ENCODE data around the gene NCK1. TPM values are rescaled to one million over a fixed set of nuclear protein-coding genes. Genes with fewer than 3 reads are reported as not detected.

Gene NCK1
- total RNA-seq, 2 experiments from 2014 or later, result 37.2 to 42.2 TPM

- H3K4me3 Mint-ChIP-seq, result no peak overlapping the region
- no peaks in the 10 kb centered on the region for H3K27me3 Mint-ChIP-seq
- peaks cover 1% of the 10 kb centered on the region for H3K9me3 Mint-ChIP-seq
- no peak for ATAC-seq (ENCODE audit: low read depth)
- H3K27ac Mint-ChIP-seq, result no peak overlapping the region
- peaks cover 6% of the 10 kb centered on the region for H3K4me1 Mint-ChIP-seq
- POLR2A ChIA-PET, result no interaction called here
- peaks cover 53% of the 10 kb centered on the region for H3K36me3 Mint-ChIP-seq
- no peak for DNase-seq
Observed at GRCh38 chr3:136931606-136932005, 69.6 kb downstream of the NCK1 start.

- H3K27ac Mint-ChIP-seq, result no peak overlapping the region
- H3K9me3 Mint-ChIP-seq, result peaks cover 5% of the 10 kb centered on the region
- ATAC-seq (ENCODE audit: low read depth) (no peak), DNase-seq (no peak)
- POLR2A ChIA-PET, result no interaction called here
- H3K4me1 Mint-ChIP-seq, result peaks cover 6% of the 10 kb centered on the region
- no peaks in the 10 kb centered on the region for H3K27me3 Mint-ChIP-seq
- no peak overlapping the region for H3K4me3 Mint-ChIP-seq
- H3K36me3 Mint-ChIP-seq, result peaks cover 56% of the 10 kb centered on the region
Observed at GRCh38 chr3:136932523-136932922, 70.5 kb downstream of the NCK1 start.

GRCh38 chr3:136932978-136933772 lies 71.2 kb downstream of the NCK1 start:
- Mint-ChIP-seq H3K27ac (no peak overlapping the region), H3K4me3 (no peak overlapping the region), H3K27me3 (no peaks in the 10 kb centered on the region), H3K36me3 (peaks cover 55% of the 10 kb centered on the region), H3K4me1 (peaks cover 6% of the 10 kb centered on the region), H3K9me3 (peaks cover 5% of the 10 kb centered on the region)
- POLR2A ChIA-PET, result no interaction called here
- ATAC-seq (ENCODE audit: low read depth) (no peak), DNase-seq (no peak)

- H3K9me3 Mint-ChIP-seq, result peaks cover 5% of the 10 kb centered on the region
- no peak overlapping the region for H3K27ac Mint-ChIP-seq
- peaks cover 10% of the 10 kb centered on the region for H3K4me1 Mint-ChIP-seq
- no peak for ATAC-seq (ENCODE audit: low read depth)
- no peak for DNase-seq
- POLR2A ChIA-PET, result no interaction called here
- no peaks in the 10 kb centered on the region for H3K27me3 Mint-ChIP-seq
- no peak overlapping the region for H3K4me3 Mint-ChIP-seq
- peaks cover 37% of the 10 kb centered on the region for H3K36me3 Mint-ChIP-seq
Observed at GRCh38 chr3:136937175-136937574, 75.2 kb downstream of the NCK1 start.

GRCh38 chr3:136937851-136938250 lies 75.8 kb downstream of the NCK1 start:
- H3K36me3 Mint-ChIP-seq, result peaks cover 41% of the 10 kb centered on the region
- H3K27ac Mint-ChIP-seq, result no peak overlapping the region
- POLR2A ChIA-PET, result no interaction called here
- DNase-seq (no peak), ATAC-seq (ENCODE audit: low read depth) (no peak)
- no peak overlapping the region for H3K4me3 Mint-ChIP-seq
- peaks cover 5% of the 10 kb centered on the region for H3K9me3 Mint-ChIP-seq
- peaks cover 11% of the 10 kb centered on the region for H3K4me1 Mint-ChIP-seq
- no peaks in the 10 kb centered on the region for H3K27me3 Mint-ChIP-seq

- H3K27me3 Mint-ChIP-seq, result no peaks in the 10 kb centered on the region
- no peak for DNase-seq
- peaks cover 15% of the 10 kb centered on the region for H3K4me1 Mint-ChIP-seq
- H3K4me3 Mint-ChIP-seq, result no peak overlapping the region
- no peak for ATAC-seq (ENCODE audit: low read depth)
- POLR2A ChIA-PET, result no interaction called here
- H3K9me3 Mint-ChIP-seq, result peaks cover 5% of the 10 kb centered on the region
- peaks cover 44% of the 10 kb centered on the region for H3K36me3 Mint-ChIP-seq
- no peak overlapping the region for H3K27ac Mint-ChIP-seq
Observed at GRCh38 chr3:136938334-136938733, 76.3 kb downstream of the NCK1 start.

GRCh38 chr3:136939489-136939888 lies 77.5 kb downstream of the NCK1 start:
- H3K4me3 Mint-ChIP-seq, result no peak overlapping the region
- H3K27me3 Mint-ChIP-seq, result no peaks in the 10 kb centered on the region
- H3K9me3 Mint-ChIP-seq, result peaks cover 5% of the 10 kb centered on the region
- POLR2A ChIA-PET, result no interaction called here
- H3K36me3 Mint-ChIP-seq, result peaks cover 37% of the 10 kb centered on the region
- ATAC-seq (ENCODE audit: low read depth) (no peak), DNase-seq (no peak)
- peaks cover 18% of the 10 kb centered on the region for H3K4me1 Mint-ChIP-seq
- H3K27ac Mint-ChIP-seq, result no peak overlapping the region

- H3K27me3 Mint-ChIP-seq, result no peaks in the 10 kb centered on the region
- H3K36me3 Mint-ChIP-seq, result peaks cover 27% of the 10 kb centered on the region
- POLR2A ChIA-PET, result no interaction called here
- no peak overlapping the region for H3K27ac Mint-ChIP-seq
- no peaks in the 10 kb centered on the region for H3K9me3 Mint-ChIP-seq
- DNase-seq (no peak), ATAC-seq (ENCODE audit: low read depth) (no peak)
- peaks cover 19% of the 10 kb centered on the region for H3K4me1 Mint-ChIP-seq
- H3K4me3 Mint-ChIP-seq, result no peak overlapping the region
Observed at GRCh38 chr3:136942803-136943202, 80.8 kb downstream of the NCK1 start.

- Mint-ChIP-seq H3K4me1 (peaks cover 19% of the 10 kb centered on the region), H3K9me3 (no peaks in the 10 kb centered on the region), H3K27ac (no peak overlapping the region), H3K27me3 (no peaks in the 10 kb centered on the region), H3K4me3 (no peak overlapping the region), H3K36me3 (peaks cover 24% of the 10 kb centered on the region)
- POLR2A ChIA-PET, result no interaction called here
- ATAC-seq (ENCODE audit: low read depth) (no peak), DNase-seq (no peak)
Observed at GRCh38 chr3:136943436-136943835, 81.4 kb downstream of the NCK1 start.

GRCh38 chr3:136946978-136947377 lies 85.0 kb downstream of the NCK1 start:
- Mint-ChIP-seq H3K9me3 (no peaks in the 10 kb centered on the region), H3K36me3 (peaks cover 27% of the 10 kb centered on the region), H3K4me3 (no peak overlapping the region), H3K27me3 (no peaks in the 10 kb centered on the region), H3K27ac (no peak overlapping the region), H3K4me1 (peaks cover 12% of the 10 kb centered on the region)
- ATAC-seq (ENCODE audit: low read depth), result no peak
- DNase-seq, result no peak
- POLR2A ChIA-PET, result no interaction called here

GRCh38 chr3:136947477-136947876 lies 85.5 kb downstream of the NCK1 start:
- ATAC-seq (ENCODE audit: low read depth), result no peak
- Mint-ChIP-seq H3K36me3 (peaks cover 27% of the 10 kb centered on the region), H3K4me1 (peaks cover 11% of the 10 kb centered on the region), H3K9me3 (no peaks in the 10 kb centered on the region), H3K27ac (no peak overlapping the region), H3K4me3 (no peak overlapping the region), H3K27me3 (no peaks in the 10 kb centered on the region)
- POLR2A ChIA-PET, result no interaction called here
- no peak for DNase-seq

GRCh38 chr3:136949146-136949545 lies 87.1 kb downstream of the NCK1 start:
- H3K4me1 Mint-ChIP-seq, result peaks cover 1% of the 10 kb centered on the region
- H3K4me3 Mint-ChIP-seq, result no peak overlapping the region
- H3K27ac Mint-ChIP-seq, result no peak overlapping the region
- POLR2A ChIA-PET, result no interaction called here
- H3K27me3 Mint-ChIP-seq, result no peaks in the 10 kb centered on the region
- peaks cover 18% of the 10 kb centered on the region for H3K36me3 Mint-ChIP-seq
- DNase-seq (no peak), ATAC-seq (ENCODE audit: low read depth) (no peak)
- no peaks in the 10 kb centered on the region for H3K9me3 Mint-ChIP-seq

- Mint-ChIP-seq H3K27ac (no peak overlapping the region), H3K9me3 (no peaks in the 10 kb centered on the region), H3K36me3 (peaks cover 18% of the 10 kb centered on the region), H3K4me1 (peaks cover 2% of the 10 kb centered on the region), H3K4me3 (no peak overlapping the region), H3K27me3 (no peaks in the 10 kb centered on the region)
- ATAC-seq (ENCODE audit: low read depth) (no peak), DNase-seq (no peak)
- POLR2A ChIA-PET, result no interaction called here
Observed at GRCh38 chr3:136949708-136950107, 87.7 kb downstream of the NCK1 start.

- ATAC-seq (ENCODE audit: low read depth) (no peak), DNase-seq (no peak)
- Mint-ChIP-seq H3K9me3 (no peaks in the 10 kb centered on the region), H3K27me3 (no peaks in the 10 kb centered on the region), H3K27ac (no peak overlapping the region), H3K4me1 (peaks cover 9% of the 10 kb centered on the region), H3K4me3 (no peak overlapping the region), H3K36me3 (peaks cover 19% of the 10 kb centered on the region)
- POLR2A ChIA-PET, result no interaction called here
Observed at GRCh38 chr3:136950623-136951022, 88.6 kb downstream of the NCK1 start.
